Subcutaneous adipose tissue (tissue), 4 donors: Measurements from ENCODE around the gene MAB21L3. TPM values are rescaled to one million over a fixed set of nuclear protein-coding genes. Genes with fewer than 3 reads are reported as not detected.

ENCODE experiments used
- CTCF ChIP-seq: fragments of 450-650 bp; IDR thresholded peaks from one replicate; pipeline ENCODE4 v1.5.1; 2016; ENCODE audit warnings: low read depth, mild to moderate bottlenecking, control low read depth, antibody characterized with exemption, moderate library complexity
- total RNA-seq, 4 donors: library from RNA; depleted of rRNA; stranded (reverse); fragments of >200 nt; gene quantifications; one replicate each; pipeline ENCODE4 v1.1.0, GENCODE V29; 2016

MAB21L3 gene
- total RNA-seq, 4 donors from 2014 or later: 0.75 to 6.3 (median 2.4) TPM

GRCh38 chr1:116138277-116138792 lies 27.1 kb downstream of the MAB21L3 start:
- TF ChIP-seq CTCF: no peak

GRCh38 chr1:116139592-116140134 lies 28.5 kb downstream of the MAB21L3 start:
- TF ChIP-seq CTCF: no peak

- TF ChIP-seq CTCF: no peak
Measured at GRCh38 chr1:116144151-116144550, 33.0 kb downstream of the MAB21L3 start.

GRCh38 chr1:116147114-116147510 lies 35.9 kb downstream of the MAB21L3 start:
- TF ChIP-seq CTCF: no peak

GRCh38 chr1:116147972-116148371 lies 36.8 kb downstream of the MAB21L3 start:
- TF ChIP-seq CTCF: no peak

- TF ChIP-seq CTCF: no peak
Measured at GRCh38 chr1:116148967-116149366, 37.8 kb downstream of the MAB21L3 start.

GRCh38 chr1:116150368-116150767 lies 39.2 kb downstream of the MAB21L3 start:
- no peak for TF ChIP-seq CTCF
